Muscle layer of duodenum (tissue), 2 donors: ENCODE measurements around the gene SVIL.
"Not testable (repeated sequence)": the region's sequence is repeated elsewhere in the genome, so short reads cannot be mapped to it uniquely, and the experiment has no call there.

Experiments
- H3K27ac ChIP-seq: one replicate; pipeline ENCODE4 v1.7.0; 2013; ENCODE audit warnings: mild to moderate bottlenecking, low read length
- H3K27me3 ChIP-seq: one replicate; pipeline ENCODE4 v1.7.0; 2013; ENCODE audit warnings: low read depth, mild to moderate bottlenecking, control low read depth, low read length
- H3K36me3 ChIP-seq, 2 donors: one replicate each; pipeline ENCODE4 v1.7.0; 2013; ENCODE audit warnings: low read length in 2 of 2, control low read depth in 1 of 2, mild to moderate bottlenecking in 1 of 2; ENCODE audit not compliant: insufficient read depth in 2 of 2, control insufficient read depth in 1 of 2
- H3K4me1 ChIP-seq, 2 donors: one replicate each; pipeline ENCODE4 v1.7.0; 2013; ENCODE audit warnings: low read length in 2 of 2, mild to moderate bottlenecking in 2 of 2, control low read depth in 1 of 2, moderate library complexity in 1 of 2; ENCODE audit not compliant: insufficient read depth in 2 of 2, control insufficient read depth in 1 of 2
- H3K4me3 ChIP-seq, 2 donors: one replicate each; pipeline ENCODE4 v1.7.0; 2013; ENCODE audit warnings: low read length in 2 of 2, low read depth in 1 of 2, mild to moderate bottlenecking in 1 of 2
- H3K9me3 ChIP-seq, 2 donors: one replicate each; pipeline ENCODE4 v1.7.0; 2013; ENCODE audit warnings: low read length in 2 of 2, control low read depth in 1 of 2, mild to moderate bottlenecking in 1 of 2; ENCODE audit not compliant: control insufficient read depth in 1 of 2
- donor health status: healthy.

SVIL gene

DNA sequence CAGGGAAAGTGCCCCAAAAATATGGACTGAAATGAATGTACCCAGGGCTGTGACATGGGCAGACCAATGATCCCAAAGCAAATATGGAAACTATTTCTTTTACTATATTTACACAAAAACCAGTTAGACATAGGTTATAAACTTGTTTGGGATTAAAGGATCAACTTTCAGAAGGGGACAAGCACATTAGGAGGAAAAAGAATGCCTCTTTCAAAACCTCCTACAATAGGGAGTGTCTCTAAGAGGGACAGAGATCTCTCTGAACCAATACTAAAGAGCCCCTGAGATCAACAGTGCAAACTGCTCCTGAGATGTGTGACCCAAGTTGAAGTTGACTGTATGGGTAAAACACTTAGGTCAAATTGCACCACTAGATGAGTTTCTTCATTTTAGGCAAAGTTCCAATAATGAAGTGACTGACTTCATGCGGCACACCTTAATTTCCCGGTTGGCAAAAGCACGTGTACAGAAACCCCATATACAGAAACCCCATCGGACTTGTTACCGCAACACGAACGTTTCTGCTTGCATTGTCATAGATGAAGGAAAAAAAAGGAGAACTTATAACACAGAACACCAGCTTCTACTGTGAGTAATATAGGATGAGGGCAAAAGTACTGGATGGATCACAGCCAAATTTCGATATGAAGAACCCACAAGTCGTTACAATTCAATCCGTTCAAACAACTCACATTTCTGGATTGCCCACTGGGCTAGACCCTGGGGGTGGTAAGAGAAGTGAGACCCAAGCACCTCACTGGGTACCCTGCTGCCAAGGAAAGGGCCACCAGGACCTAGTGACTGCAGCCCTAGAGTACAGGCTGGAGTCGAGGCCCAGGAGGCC, 4.3 kb downstream of the SVIL start:
- peak overlapping the region; percentile 45 to 49 for H3K4me3 ChIP-seq
- H3K27me3 ChIP-seq = no peaks in the 10 kb centered on the region
- H3K36me3 ChIP-seq = peaks cover 0 to 5% of the 10 kb centered on the region in 2 donors
- no peaks in the 10 kb centered on the region for H3K9me3 ChIP-seq
- H3K4me1 ChIP-seq = peaks cover 0 to 26% of the 10 kb centered on the region in 2 donors
- H3K27ac ChIP-seq = peak overlapping the region; percentile 84

DNA sequence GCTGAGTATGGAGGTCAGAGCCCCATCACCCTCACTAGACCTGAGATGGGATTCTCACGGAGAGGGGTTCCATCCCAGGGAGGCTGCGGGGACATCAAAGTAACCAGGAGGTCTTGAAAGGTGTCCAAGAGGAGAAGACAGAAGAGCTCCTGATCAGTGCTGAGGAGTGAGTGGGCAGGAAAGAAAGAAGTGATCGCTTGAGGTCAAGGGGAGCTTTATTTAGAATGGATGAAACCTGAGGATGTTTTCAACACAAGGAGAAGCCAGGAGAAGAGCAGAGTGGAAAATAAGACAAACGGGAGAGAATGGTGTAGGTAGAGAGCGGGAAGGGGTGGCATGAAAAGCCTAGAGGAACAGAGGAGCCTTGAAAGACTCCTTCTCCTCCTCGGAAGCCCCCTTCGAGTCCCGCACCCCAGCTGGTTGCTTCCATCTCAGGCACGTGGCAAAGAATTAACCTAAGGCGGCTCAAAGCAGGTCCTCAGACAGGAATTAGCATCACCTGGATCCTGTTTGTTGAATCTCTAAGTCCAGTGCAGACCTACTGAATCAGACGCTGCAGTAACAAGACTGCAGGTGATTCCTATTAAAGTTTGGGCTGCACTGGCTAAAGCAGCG, 5.8 kb downstream of the SVIL start:
- Histone ChIP-seq H3K27me3 (no peaks in the 10 kb centered on the region), H3K36me3 (no peaks in the 10 kb centered on the region), H3K4me3 (peak overlapping the region in 1 of 2 donors; percentile 49), H3K4me1 (peaks cover 0 to 26% of the 10 kb centered on the region in 2 donors), H3K27ac (peak overlapping the region; percentile 60), H3K9me3 (no peaks in the 10 kb centered on the region)

DNA sequence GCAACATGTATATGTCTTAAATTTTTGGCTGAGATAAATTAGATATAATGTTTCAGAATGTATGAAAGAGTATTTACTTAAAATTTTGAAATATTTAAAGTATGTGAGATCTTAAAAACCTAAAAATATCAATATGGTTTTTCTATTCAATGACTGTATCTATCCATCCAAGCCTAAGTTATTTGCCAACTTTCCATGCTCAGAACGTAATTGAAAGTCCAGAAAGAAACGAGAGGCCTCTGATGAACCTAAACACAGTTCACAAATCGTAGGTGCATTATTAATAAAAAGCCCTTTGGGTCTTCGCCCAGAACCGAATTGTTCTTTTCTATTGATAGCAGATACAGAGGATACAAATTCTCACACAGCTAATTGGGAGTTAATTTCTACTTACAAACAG, 6.5 kb downstream of the SVIL start:
- peak overlapping the region; percentile 60 for H3K27ac ChIP-seq
- H3K27me3 ChIP-seq = no peaks in the 10 kb centered on the region
- no peaks in the 10 kb centered on the region for H3K36me3 ChIP-seq
- H3K4me1 ChIP-seq = peaks cover 0 to 29% of the 10 kb centered on the region in 2 donors
- H3K9me3 ChIP-seq = no peaks in the 10 kb centered on the region
- H3K4me3 ChIP-seq = no peak overlapping the region

DNA sequence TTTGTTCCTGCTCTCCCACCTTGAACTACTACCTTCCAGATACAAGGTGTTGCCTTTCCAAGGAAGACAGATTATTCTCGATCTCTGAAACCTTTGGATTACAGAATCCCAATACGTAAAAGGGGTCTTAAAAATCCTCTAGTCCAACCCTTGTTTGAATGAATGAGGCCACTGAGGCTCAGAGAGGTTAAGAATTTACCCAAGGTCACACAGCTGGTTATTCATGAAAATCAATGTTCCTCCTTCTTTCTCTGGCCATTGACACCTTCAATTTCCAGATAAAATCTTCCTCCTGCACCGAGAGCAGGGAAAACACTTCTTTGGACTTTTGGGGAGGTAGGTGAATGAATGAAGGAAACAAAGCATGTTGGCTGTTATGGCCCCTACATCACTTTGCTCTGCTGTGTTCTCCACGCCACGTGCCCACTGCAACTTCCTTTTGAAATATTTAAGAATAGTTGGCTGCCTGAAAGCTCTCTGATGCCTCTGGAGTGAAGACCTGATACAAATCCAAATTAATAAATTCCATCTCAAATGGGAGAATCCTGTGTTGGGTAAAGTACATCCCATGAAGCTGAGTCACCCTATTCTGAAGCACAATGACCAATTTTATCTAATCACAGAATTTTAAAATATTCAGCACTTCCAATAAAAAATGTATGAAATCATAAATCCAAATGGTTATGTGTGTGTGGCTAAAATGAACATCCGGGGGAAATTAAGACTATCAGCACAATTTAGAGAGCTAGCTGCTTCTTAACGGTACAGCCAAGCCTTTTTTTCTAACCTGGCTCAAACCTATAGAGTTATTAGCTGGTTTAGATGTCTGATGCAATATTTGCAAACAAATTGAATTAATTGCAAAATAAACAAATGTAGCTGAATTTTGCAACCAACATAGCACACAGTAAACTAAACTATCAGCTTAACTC, 7.3 kb downstream of the SVIL start:
- peaks cover 0 to 37% of the 10 kb centered on the region in 2 donors for H3K4me1 ChIP-seq
- H3K4me3 ChIP-seq = peak overlapping the region in 1 of 2 donors; percentile 3
- no peaks in the 10 kb centered on the region for H3K36me3 ChIP-seq
- no peak overlapping the region for H3K27ac ChIP-seq
- H3K27me3 ChIP-seq = no peaks in the 10 kb centered on the region
- no peaks in the 10 kb centered on the region for H3K9me3 ChIP-seq

DNA sequence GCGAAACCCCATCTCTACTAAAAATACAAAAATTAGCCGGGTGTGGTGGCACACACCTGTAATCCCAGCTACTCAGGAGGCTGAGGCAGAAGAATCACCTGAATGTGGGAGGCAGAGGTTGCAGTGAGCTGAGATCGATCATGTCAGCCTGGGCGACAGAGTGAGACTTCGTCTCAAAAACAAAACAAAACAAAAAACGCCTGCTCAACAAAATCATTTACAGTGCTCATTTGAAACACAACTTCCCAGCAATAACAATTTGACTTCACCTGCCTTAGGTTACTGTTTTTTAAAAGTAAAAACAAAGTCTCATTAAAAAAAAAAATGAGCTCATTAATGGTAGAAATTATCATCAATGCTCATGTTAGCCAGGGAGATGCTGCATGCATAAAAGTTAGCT, 10.4 kb downstream of the SVIL start:
- not testable (repeated sequence) for H3K27me3 ChIP-seq, H3K36me3 ChIP-seq, H3K4me3 ChIP-seq, H3K9me3 ChIP-seq, H3K27ac ChIP-seq
- H3K4me1 ChIP-seq = peaks cover 0 to 34% of the 10 kb centered on the region in 2 donors

DNA sequence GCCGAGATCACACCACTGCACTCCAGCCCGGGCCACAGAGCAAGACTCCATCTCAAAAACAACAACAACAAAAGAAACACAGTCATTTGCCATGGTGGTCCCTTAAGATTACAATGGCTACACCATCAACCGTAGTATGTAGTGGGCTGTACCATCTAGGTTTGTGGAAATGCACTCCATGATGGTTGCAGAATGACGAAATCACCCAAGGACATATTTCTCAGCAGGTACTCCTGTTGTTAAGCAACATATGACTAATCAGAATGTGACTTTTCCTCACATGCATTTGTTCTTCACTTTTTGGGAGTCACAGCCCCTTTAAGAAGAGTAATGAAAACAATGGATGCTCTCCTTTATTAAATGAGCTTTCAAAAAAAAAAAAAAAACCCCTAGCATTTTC, 11.0 kb downstream of the SVIL start:
- Histone ChIP-seq H3K4me1 (peaks cover 0 to 30% of the 10 kb centered on the region in 2 donors), H3K27ac (no peak overlapping the region), H3K4me3 (no peak overlapping the region), H3K36me3 (no peaks in the 10 kb centered on the region), H3K27me3 (no peaks in the 10 kb centered on the region), H3K9me3 (no peaks in the 10 kb centered on the region)

DNA sequence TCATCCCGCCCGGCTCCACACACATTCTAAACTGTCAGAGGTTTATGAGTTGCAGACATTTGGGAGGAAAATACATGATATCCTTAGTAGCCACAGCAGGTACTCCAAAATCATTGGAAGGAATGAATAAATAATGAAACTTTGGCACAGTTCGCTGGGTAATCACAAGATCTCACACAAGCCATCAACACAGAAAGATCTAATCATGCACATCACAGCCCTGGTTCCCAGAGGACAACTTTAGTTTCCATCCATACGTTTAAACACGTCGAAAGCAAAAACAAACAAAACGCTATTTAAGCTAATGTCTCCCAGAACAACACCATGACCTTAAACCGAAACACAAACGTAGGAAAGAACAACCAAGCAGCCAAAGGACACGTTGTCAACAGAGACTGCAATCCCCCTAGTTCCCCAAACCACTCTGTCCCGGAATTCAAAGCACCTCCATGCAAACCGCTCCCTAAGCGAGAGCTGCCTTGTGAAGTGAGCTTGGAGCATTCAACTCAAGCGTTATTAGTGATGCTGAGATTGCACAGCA, 12.3 kb downstream of the SVIL start:
- Histone ChIP-seq H3K9me3 (no peaks in the 10 kb centered on the region), H3K27me3 (no peaks in the 10 kb centered on the region), H3K4me3 (peak overlapping the region in 1 of 2 donors; percentile 37), H3K4me1 (peaks cover 0 to 37% of the 10 kb centered on the region in 2 donors), H3K27ac (peak overlapping the region; percentile 27), H3K36me3 (no peaks in the 10 kb centered on the region)

DNA sequence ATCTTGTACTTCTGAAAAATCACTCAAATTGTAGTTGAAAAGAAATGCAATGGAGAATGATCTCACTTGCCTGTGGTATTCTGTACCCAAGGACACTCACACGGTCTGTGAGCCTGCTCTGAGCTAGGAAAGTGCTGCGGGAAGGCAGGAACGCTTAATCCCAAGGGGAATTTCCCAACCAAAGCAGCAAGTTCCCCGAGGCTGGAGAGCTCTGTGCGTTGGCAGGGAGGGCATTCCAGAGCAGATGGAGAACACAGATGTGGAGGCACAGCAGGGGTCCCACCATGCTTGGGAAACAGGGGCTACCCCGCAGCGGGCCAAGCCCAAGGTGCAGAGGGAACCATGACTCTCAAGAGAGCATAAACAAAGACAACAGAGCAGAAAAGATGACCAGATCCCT, 13.6 kb downstream of the SVIL start:
- no peak overlapping the region for H3K27ac ChIP-seq

DNA sequence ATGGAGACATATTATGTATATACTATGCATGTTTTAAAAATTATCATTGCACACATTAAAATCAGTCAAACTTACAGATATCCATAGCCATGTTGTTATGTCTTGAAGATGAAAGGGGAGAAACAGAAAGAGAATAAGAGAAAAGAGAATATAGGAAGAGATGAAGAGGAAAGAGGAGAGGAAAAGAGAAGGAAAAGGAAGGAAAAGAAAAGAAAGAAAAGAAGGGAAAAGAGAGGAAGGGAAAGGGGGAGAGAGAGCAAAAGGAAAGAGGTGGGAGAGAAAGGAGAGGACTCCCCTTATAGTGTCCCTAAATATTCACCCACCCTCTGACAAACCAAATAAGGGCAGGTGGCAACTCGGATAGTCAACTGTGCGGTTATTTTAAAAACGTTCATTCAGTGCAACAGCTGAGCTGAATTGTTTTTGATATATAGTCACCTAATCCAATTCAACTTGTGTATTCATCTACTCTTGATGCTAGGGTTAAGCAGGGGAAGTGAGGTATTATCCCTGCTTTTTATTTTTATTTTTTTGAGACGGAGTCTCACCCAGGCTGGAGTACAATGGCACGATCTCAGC, 14.6 kb downstream of the SVIL start:
- no peaks in the 10 kb centered on the region for H3K9me3 ChIP-seq
- H3K27me3 ChIP-seq = no peaks in the 10 kb centered on the region
- no peak overlapping the region for H3K4me3 ChIP-seq
- peaks cover 0 to 52% of the 10 kb centered on the region in 2 donors for H3K4me1 ChIP-seq
- no peaks in the 10 kb centered on the region for H3K36me3 ChIP-seq
- peak overlapping the region; percentile 68 for H3K27ac ChIP-seq

More for the DNA sequence above, 13.6 kb downstream of the SVIL start:
- Histone ChIP-seq H3K4me1 (peaks cover 0 to 42% of the 10 kb centered on the region in 2 donors), H3K27me3 (no peaks in the 10 kb centered on the region), H3K4me3 (peak overlapping the region in 1 of 2 donors; percentile 2), H3K9me3 (no peaks in the 10 kb centered on the region), H3K36me3 (no peaks in the 10 kb centered on the region)

DNA sequence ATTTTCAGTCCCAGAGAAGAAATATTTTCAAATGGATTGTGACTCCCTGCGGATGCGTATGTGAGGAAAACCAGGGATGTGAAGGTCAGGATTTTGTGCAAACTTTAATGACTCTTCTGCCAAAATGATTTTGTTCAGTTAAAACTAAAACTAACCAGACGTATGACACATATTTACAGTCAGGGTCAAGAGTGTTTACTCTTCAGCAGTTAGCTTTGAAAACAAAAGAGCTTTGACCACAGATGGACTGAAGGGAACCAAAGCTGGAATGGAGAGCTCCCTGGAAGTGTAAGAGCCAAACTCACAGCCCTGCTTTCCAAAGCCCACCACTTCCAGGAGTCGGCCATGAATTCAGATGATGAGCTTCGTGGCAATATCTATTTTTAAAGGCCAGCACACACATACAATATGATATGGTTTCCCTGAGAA, 15.5 kb downstream of the SVIL start:
- Histone ChIP-seq H3K27ac (peak overlapping the region; percentile 68), H3K4me1 (peaks cover 0 to 52% of the 10 kb centered on the region in 2 donors)

More for the DNA sequence above, 15.5 kb downstream of the SVIL start:
- no peaks in the 10 kb centered on the region for H3K36me3 ChIP-seq
- peak overlapping the region in 1 of 2 donors; percentile 25 for H3K4me3 ChIP-seq
- H3K27me3 ChIP-seq = no peaks in the 10 kb centered on the region
- H3K9me3 ChIP-seq = no peaks in the 10 kb centered on the region
